ENCODE measurements around the gene NECAB3.

Gene NECAB3

GRCh38 chr20:33676652-33677645 is 2.7 kb upstream of the NECAB3 start:
- no peak for DNase-seq (ENCODE audit: low read depth)

DNA sequence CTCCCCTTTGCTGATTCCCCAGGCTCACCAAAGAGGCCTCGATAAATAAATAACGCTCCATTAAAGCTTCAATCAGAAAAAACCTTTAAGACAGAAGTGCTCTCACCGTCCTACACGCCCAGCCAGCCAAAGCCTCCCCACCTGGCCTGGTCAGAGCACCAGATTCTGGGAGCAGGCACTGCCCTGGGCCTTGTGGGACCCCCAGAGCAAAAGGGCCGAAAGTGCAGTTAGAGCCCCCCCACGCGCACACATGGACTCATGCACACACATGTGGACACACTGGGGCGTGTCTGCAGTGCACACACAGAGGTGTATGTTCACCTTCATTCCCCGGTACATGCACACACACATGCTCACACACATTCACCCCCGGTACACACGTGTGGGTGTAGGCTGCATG is 1.9 kb upstream of the NECAB3 start:
- DNase-seq (ENCODE audit: low read depth) = no peak

GRCh38 chr20:33675136-33675959 is 1.1 kb upstream of the NECAB3 start:
- DNase-seq (ENCODE audit: low read depth) = no peak

GRCh38 chr20:33673410-33674293 is 576 bp downstream of the NECAB3 start:
- DNase-seq (ENCODE audit: low read depth) = no peak

GRCh38 chr20:33673114-33673409 is 1.2 kb downstream of the NECAB3 start:
- no peak for DNase-seq (ENCODE audit: low read depth)

- DNase-seq (ENCODE audit: low read depth) = no peak
These were observed 1.7 kb downstream of the NECAB3 start for GRCh38 chr20:33672426-33673113.

GRCh38 chr20:33671573-33672288 is 2.5 kb downstream of the NECAB3 start:
- DNase-seq (ENCODE audit: low read depth) = no peak

DNA sequence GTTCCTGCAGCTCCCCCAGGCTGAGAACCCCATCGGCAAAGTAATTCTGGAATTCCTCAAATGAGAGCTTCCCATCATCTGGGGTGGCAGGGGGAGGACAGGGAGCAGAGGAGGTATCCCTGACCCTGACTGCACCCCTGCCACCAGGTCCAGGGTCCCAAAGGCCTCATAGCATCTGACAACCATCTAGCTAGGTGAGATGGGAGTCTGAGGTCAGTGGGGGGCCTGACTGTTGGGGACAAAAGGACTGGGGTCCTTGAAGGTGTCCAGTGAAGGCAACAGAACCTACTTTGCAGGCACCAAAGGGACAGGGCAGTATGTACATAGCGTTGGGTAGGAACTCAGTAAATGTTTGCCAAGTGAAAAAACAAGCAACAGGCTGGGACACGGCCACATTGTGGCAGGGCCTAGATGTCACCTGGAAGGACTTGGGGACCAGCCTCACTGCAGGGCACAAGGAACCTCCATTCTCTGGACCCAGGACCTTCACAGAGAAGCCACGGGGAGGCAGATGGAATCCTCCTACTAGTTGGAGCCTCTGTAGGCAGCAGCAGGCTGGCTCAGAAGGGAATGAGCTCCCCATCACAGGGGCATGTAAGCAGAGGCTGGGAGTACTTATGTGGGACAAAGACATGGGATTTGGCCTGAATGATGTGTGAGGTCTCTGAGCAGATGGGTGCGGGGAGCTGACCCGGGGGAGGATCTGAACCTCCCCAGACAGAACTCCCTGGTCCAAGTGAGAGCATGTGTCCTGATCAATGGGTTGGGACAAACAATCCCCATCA is 3.3 kb downstream of the NECAB3 start:
- DNase-seq (ENCODE audit: low read depth) = no peak

GRCh38 chr20:33669873-33670640 is 4.2 kb downstream of the NECAB3 start:
- no peak for DNase-seq (ENCODE audit: low read depth)

GRCh38 chr20:33669224-33669623 is 5.0 kb downstream of the NECAB3 start:
- DNase-seq (ENCODE audit: low read depth) = no peak

DNA sequence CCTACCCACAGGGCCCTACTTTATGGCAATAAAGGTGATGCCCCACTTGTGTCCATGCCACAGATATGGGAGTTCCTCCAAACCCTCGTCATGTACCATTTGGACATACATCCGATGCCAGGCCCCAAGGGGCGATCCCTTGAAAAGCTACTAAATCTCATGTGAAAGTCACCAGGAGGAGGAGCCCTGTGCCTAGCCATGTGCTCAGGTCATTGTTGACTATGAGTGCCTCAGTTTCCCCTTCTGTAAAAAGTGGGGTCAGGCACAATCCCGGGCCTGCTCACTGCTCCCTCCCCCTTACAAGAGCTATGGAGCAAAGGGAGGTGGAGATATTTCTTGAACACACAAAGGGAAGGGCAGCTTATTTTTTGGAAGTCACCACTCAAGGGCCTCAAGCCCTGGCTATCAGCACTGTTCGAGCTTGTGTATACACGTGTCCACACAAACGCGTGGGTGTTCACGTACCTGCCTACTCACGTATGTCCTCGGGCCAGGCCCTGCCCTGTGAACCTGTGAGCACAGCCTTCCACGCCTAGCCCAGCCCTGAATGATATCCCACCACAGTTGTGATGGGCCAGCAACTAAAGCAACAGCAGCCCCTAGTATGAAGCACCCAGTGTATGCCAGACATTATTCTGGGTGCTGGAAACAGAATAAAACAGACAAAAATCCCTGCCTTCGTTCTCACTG is 5.6 kb downstream of the NECAB3 start:
- no peak for DNase-seq (ENCODE audit: low read depth)

GRCh38 chr20:33667676-33668465 is 6.4 kb downstream of the NECAB3 start:
- peak; percentile 63 for DNase-seq (ENCODE audit: low read depth)

DNA sequence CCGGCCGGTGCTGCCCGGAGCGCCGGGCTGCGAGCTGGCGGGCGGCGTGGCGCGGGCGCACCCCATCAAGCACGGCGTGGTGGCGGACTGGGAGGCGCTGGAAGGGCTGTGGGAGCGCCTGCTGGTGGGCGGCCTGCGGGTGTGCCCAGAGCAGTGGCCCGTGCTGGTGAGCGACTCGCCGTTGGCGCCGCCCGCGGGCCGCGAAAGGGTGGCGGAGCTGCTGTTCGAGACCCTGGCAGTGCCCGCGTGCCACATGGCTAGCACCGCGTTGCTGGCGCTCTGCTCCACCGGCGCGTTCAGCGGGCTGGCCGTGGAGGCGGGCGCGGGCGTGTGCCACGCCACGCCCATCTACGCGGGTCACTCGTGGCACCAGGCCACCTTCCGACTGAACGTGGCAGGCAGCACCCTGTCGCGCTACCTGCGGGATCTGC is 7.0 kb downstream of the NECAB3 start:
- DNase-seq (ENCODE audit: low read depth) = no peak

DNA sequence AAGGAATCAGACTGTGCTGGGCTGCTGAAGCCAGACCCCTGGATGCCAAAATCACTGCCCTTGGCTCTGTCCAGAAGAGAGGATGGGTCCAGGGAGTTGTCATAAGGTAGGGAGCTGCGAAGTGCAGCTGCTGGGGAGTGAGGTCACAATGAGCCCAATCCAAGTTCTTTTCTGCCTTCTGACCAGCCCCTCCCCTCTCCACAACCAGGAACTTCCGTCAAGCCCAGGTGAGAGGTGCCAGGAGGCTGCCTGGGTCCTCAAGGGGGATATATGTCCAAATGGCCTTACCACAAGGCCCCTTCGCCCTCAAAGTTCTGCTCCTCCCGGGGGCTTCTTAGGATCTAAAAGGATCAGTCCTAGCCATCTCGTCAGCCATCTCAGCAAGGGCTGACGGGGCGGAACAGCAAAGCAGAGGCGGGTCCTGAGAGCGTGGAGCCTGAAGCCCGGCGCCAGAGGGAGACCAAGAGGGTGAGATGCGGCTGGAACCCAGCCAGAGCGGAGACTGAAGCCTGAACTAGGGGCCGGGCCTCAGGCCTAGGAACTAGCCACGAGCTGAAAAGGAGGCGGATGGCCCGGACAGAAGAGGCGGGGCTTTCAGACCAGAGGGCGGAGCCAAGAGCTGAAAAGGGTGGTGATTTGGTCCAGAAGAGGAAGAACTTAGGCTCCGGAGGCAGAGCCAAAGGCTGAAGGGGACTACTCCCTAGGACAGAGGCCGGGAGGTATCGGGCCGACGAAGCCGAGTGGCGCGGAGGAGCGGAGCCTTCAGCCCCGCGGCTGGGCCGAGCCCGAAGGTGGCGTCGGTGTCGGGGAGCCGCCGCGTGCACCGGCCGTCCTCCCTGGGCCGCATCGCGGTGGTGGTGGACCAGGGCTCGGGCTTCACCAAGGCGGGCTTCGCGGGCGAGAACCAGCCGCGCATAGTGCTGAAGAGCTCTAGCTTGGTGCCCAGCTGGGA is 7.7 kb downstream of the NECAB3 start, which contains the start of gene ACTL10:
Gene ACTL10, plus strand, starts transcription at position 651 of the 952 bp plus-strand sequence. CDS start 555 bp downstream, outside the sequence.
- DNase-seq (ENCODE audit: low read depth) = peak; percentile 98

GRCh38 chr20:33664762-33665144 is 9.5 kb downstream of the NECAB3 start:
- DNase-seq (ENCODE audit: low read depth) = no peak

DNA sequence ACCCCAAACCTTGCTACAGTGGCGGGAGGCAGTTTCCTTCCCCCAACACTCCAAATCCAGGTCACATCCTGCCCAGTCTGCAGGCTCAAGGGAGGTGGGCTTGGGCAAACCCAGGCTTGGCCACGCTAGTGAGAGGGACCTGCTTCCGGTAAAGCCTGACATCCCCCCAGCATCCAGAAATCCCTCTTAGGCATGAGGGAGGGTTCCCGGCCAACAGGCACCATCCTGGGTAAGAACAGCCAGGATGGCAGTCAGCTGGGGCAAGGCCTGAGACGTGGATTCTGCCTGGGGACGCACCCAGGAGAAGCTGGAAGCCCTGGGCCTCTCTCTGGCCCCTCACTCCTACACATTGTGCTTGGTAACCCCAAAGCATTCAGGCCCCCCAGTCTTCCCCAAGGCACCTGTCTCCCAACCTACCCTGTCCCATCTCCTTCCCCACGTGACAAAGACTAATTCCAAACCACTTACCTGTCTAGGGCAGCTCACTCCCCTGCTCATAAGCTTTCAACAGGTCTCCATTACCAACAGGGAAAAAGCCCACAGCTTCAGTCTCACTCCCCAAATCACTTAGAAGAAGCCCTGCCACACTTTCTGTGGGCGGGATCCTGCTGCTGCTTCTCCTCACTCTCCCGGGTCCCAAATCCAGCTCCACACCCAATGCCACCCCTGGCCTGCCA is 10.0 kb downstream of the NECAB3 start:
- no peak for DNase-seq (ENCODE audit: low read depth)

Measured in fibroblast of the conjunctiva (primary cell).